Sigmoid colon (tissue), 4 donors: ENCODE data around the gene PLD6.

Experiments
- EP300 ChIP-seq, 4 donors: sonication (generic); formaldehyde crosslinking; IDR thresholded peaks; one replicate each; pipeline ENCODE4 v1.6.1; 2017; ENCODE audit warnings: antibody characterized with exemption in 4 of 4
- POLR2A ChIP-seq, 2 donors: fragments of 450-650 bp; IDR thresholded peaks; one replicate each; pipeline ENCODE4 v1.6.1; 2016; ENCODE audit warnings: antibody characterized with exemption in 2 of 2, mild to moderate bottlenecking in 2 of 2, moderate library complexity in 2 of 2
- POLR2AphosphoS5 ChIP-seq, 4 donors: sonication (generic); formaldehyde crosslinking; IDR thresholded peaks; one replicate each; pipeline ENCODE4 v1.6.1; 2017; ENCODE audit warnings: antibody characterized with exemption in 4 of 4
- TF ChIP-seq, protein P1 (sequence below), 4 experiments: fragments of 450-650 bp in 3 of 4; fragments of 200-600 bp in 1 of 4; IDR thresholded peaks; one replicate each; pipeline ENCODE4 v1.5.1; 2016 to 2019; ENCODE audit warnings: antibody characterized with exemption in 4 of 4, mild to moderate bottlenecking in 3 of 4, moderate library complexity in 2 of 4

GRCh38 chr17:17183744-17184143 lies 22.4 kb downstream of the PLD6 start:
- TF ChIP-seq POLR2AphosphoS5 (IDR thresholded peaks at IDR 0.05) (no peak), POLR2A (IDR thresholded peaks at IDR 0.05) (no peak), EP300 (IDR thresholded peaks at IDR 0.05) (no peak)
- TF ChIP-seq, protein P1, sequence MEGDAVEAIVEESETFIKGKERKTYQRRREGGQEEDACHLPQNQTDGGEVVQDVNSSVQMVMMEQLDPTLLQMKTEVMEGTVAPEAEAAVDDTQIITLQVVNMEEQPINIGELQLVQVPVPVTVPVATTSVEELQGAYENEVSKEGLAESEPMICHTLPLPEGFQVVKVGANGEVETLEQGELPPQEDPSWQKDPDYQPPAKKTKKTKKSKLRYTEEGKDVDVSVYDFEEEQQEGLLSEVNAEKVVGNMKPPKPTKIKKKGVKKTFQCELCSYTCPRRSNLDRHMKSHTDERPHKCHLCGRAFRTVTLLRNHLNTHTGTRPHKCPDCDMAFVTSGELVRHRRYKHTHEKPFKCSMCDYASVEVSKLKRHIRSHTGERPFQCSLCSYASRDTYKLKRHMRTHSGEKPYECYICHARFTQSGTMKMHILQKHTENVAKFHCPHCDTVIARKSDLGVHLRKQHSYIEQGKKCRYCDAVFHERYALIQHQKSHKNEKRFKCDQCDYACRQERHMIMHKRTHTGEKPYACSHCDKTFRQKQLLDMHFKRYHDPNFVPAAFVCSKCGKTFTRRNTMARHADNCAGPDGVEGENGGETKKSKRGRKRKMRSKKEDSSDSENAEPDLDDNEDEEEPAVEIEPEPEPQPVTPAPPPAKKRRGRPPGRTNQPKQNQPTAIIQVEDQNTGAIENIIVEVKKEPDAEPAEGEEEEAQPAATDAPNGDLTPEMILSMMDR (IDR thresholded peaks at IDR 0.05), result no peak
